Renal pelvis (tissue), 4 donors: ENCODE data around the gene ITPKB. TPM values are rescaled to one million over a fixed set of nuclear protein-coding genes. Genes with fewer than 3 reads are reported as not detected.
"Not testable (repeated sequence)": the region's sequence is repeated elsewhere in the genome, so short reads cannot be mapped to it uniquely, and the experiment has no call there.

Experiments
- DNase-seq: peaks from one replicate; pipeline ENCODE4 v3.0.0-alpha.2; 2013
- polyA plus RNA-seq, 3 donors: library from polyadenylated mRNA; unstranded; fragments of 120-200 nt; gene quantifications; one replicate each; pipeline ENCODE4 v1.2.1, GENCODE V29; 2013; ENCODE audit not compliant: insufficient read length in 3 of 3

The ITPKB gene
- polyA plus RNA-seq, 3 donors: 23.8 to 25.5 (median 25.0) TPM

- no peak for DNase-seq
Measured at GRCh38 chr1:226603858-226604559, 135.1 kb downstream of the ITPKB start.

DNA sequence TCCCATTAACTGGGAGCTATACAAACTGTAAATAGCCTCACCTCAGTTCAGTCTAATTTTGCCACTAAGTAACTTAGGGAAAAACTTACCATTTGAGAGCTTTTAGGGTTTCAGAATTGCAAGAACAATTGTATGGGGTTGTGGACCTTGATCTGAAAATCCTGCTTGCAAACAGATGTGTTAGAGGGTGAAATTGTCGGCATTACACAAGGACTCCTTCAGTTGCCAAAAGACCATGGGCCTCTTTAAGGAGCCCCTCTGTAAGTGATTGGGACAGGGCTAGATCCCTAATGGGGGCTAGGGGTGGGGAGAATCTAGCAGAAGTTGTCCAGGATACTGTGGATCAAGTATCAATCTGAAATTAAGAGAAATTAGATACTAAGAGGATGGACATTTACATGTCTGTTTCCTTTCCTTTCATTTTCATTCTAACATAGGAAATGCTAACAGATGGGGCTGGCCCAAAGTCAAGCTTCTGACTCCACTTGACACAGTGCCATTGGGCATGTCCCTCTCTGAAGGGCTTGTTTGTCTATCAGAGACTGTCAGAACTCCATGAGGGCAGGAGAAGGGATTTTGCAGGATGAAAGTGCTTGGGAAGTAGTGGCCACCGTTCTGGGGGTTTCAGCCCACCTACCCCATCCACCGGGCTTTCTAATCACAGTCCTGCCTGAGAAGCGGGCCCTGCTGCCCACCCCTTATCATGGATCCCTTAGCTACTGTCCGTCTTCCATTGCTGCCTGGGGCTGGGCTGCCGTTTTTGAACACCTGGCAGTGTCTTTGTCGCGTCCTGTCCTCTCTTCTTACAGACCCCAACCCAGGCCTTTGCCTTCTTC lies 135.8 kb downstream of the ITPKB start:
- DNase-seq: no peak

DNA sequence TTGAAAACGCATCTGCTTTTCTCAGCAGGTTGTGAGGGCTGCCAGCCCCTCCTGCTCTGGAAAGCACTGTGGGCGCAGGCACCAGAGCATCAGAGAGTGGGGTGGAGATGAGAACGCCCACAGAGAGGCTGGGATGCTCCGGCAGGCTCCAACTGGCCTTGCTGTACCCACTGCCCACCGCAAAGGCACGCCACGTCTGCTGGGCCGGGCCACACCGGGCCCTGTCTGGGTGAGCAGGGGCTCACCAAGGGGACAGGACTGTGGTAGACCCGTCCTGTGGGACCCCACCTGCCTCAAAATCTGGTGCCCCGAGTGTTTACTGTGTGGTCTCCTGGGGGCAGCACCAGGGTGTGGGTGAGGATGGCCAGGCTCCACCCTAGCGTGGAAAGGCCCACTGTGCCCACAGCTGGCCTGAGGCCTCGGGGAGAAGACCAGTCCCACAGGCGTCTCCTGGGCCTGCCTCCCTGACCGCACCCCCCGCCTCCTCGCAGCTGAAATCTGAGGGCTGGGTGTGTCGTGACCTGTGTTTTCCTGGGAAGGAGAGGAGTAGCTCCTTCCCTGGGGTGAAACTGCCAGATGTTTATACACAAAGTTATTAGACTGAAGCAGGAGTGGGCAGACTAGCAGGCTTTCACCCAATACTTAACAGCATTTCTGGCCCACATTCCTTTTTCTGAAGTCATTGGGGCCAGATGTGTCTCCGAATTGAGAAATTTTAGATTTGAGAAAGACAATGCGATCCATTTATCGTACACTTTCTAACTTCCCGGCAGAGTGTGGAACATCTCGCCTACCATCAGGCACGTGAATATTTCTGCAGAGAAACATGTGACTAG lies 136.7 kb downstream of the ITPKB start:
- DNase-seq: no peak

DNA sequence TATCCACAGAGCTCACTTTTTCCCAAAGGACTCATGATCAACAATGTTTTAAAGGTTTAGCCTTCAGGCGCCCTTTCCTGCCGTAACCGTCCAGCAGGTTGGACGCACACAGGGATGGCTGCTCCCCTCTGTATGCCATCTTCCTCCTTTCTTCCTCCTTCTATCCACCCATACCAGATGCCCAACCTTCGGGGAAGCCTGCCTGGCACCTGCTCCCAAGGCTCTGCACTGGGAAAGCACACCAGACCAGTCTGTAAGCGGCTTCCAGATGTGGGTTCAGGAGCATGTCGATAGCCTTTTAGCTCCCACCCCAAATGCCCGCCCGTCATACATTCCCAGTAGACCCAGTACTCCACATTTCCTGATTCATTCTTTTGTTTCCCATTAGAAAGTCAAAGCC lies 137.6 kb downstream of the ITPKB start:
- no peak for DNase-seq

DNA sequence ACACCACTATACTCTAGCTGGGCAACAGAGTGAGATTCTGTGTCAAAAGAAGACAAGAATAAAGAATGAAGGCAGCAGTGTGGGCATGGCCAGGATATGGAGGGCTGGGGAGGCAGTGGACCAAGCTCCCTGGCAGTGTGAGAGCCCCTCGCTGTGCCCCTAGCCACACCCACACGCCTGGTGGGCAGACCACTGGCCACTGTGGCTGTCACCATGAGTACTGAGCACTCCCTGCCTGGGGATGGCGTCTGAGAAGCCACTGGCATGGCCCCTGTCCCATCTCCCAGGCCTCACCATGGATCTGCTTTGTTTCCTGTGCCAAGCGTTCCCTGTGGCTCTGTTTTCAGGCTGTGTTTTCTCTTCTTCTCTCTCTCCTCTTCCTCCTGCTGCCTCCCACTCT lies 138.8 kb downstream of the ITPKB start:
- no peak for DNase-seq

- no peak for DNase-seq
Measured at GRCh38 chr1:226599636-226600238, 139.3 kb downstream of the ITPKB start.

DNA sequence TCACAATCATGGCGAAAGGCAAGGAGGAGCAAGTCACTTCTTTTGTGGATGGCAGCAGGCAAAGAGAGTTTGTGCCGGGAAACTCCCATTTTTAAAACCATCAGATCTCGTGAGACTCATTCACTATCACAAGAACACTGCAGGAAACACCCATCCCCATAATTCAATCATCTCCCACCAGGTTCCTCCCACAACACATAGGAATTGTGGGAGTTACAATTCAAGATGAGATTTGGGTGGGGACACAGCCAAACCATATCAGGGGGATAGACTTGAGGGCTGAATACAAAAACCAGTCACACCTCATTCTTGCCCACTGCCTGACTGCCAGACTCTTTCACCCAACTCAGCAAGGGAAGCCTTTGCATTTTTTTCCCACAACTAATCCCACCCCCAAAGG lies 140.1 kb downstream of the ITPKB start:
- not testable (repeated sequence) for DNase-seq

- DNase-seq: no peak
Measured at GRCh38 chr1:226598455-226598849, 140.6 kb downstream of the ITPKB start.

- no peak for DNase-seq
Measured at GRCh38 chr1:226597616-226598454, 141.2 kb downstream of the ITPKB start.

DNA sequence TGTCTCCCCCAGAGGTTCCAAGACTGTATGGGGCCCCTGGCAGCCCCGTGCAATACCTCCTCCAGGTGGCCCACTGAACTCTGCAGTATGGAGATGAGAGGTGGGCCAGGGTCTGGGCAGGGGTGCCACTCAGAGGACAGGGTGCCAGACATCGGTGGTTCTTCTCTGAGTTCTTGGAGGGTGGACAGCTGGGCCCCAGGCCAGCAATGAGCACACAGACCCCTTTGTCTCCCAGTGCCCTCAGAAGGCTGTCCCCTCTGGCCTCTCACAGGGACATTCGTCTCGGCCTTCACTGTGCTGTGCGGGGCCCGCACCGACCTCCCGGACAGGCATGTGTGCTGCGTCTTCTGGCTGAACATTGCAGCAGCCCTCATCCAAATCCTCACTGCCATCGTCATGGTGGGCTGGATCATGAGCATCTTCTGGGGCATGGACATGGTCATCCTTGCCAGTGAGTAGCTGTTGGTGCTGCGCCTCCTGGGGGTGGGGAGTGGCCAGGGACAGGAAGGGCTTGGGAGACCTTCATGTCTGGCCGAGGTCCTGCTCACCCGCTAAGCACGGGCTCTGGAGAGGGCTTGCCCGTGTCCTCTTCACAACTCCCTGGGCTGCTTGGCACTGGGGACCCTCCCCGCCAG lies 142.4 kb downstream of the ITPKB start:
- DNase-seq: no peak

DNA sequence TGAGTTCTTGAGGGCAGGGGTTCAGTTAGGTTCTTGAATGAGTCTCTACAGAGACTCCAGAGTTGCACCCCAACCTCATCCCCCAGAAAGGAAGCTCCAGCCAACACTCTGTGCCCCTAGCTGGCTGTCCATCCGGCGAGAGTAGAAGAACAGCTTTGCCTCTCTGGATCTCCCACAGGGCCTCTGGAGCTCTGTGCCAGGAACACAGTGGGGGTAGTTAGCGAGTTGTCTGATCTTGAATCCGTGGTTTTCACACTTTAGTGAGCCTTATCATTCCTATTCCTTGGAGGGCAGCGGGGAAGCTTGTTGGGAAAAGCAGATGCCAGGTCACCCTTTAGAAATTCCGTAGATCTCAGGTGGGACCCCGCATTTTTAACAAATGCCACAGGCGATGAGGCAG lies 145.5 kb downstream of the ITPKB start:
- DNase-seq: no peak

DNA sequence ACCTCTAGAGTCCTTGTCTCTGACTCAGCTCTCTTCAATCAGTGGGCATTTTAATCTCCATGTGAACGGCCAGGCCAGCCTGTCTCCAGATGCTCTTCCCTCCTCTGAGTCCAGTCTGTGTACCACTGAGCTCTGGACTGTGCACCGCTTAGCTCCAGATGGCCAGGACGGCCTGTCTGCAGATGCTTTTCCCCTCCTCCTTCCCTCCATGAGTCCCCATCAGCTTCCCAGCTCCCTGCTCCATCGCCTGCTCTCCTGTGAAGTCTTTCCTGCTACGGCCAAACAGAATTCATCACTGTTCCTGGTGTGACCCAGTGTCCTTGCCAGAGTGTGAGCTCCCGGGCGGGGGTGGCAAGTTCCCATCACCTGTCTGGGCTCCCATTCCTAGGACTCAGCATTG lies 148.5 kb downstream of the ITPKB start:
- no peak for DNase-seq

DNA sequence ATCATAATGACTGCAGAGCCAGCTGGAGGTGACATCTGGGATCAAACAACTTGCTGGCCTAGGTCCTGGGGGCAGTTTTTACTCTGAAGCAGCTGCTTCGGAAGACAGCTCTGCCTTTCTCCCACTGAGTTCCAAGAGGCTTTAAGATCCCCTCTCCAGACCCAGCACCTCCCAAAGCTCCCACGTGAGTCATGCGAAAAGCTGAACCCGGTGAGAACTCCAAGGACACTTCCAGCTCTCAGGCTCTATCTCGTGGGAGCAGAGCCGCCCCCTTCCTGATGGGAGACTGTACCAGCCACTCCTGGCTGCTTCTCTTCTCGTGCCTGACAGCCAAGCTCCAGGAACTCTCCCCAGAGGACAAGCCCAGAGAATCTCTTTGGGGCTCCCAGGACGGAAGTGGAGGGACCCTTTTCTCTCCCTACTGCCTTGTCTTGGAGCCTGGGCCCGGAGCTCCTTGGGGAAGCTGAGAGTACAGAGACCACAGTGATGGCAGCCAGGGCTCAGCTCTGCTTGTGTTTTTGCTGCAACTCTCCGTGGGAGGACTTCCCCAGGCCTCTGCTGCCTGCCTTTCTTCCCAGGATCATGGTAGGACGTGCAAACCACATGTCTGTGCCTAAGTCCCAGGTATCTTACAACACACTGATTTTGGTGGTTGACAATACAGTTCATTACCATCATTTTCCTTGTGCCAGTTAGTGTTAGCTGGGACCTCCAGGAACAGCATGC lies 149.9 kb downstream of the ITPKB start:
- DNase-seq: no peak

DNA sequence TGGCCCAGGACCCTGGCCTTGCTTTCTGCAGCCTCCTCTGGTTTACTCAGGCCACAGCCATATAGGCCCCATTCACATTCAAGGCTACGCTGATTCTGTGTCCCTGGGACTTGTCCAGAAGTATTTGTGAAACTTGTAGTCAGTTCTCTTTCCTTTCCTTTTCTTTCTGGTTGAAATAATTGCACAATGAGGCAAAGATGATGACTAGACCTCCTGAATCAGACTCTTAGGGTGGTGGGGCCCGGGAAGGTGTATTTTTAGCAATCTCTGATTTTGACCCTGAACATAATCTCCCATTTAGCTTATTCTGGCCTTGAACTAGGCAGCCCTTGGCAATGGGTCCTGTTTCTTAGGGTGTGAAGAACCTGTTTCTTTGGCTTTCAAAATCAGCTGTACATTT lies 150.6 kb downstream of the ITPKB start:
- DNase-seq: no peak

- no peak for DNase-seq
Measured at GRCh38 chr1:226586650-226587422, 152.2 kb downstream of the ITPKB start.

GRCh38 chr1:226586116-226586515 lies 153.0 kb downstream of the ITPKB start:
- DNase-seq: no peak

GRCh38 chr1:226584164-226584563 lies 154.9 kb downstream of the ITPKB start:
- DNase-seq: no peak

DNA sequence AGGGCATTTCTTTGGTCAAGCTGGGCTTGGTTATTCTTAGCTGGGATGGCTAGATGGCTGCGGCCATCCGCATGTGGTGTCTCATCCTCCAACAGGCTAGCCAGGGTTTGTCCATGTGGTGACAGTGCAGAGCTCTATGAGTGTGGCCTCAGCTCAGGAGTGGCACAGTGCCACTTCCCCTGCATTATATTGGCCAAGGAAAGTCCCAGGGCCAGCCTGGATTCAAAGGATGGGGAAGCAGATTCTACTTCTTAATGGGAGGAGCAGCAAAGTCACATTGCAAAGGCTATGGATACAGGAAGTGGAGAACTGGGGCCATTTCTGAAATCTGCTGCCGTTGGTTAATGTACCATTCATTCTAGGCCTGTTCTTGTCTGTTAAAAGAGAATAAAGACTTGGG lies 156.1 kb downstream of the ITPKB start:
- DNase-seq: no peak
